22Rv1 (cell line): ENCODE measurements around the gene HOXB4.

Experiments used
- CTCF ChIP-seq: fragments of 450-650 bp; IDR thresholded peaks from 2 replicates; pipeline ENCODE4 v1.5.1; 2017; ENCODE audit warnings: mild to moderate bottlenecking
- ZFX ChIP-seq: fragments of 450-650 bp; IDR thresholded peaks from 2 replicates; pipeline ENCODE4 v1.6.1; 2017; ENCODE audit warnings: antibody characterized with exemption, borderline replicate concordance

GRCh38 chr17:48599354-48599753, 21.2 kb upstream of the HOXB4 start:
- TF ChIP-seq ZFX (no peak), CTCF (no peak)
